ENCODE results near the gene MGAM2.

Gene MGAM2

GRCh38 chr7:142177869-142178268 lies 66.4 kb downstream of the MGAM2 start:
- DNase-seq = no peak
- H3K27ac Mint-ChIP-seq = no peak overlapping the region
- H3K27me3 Mint-ChIP-seq = peaks cover 5% of the 10 kb centered on the region
- H3K4me3 Mint-ChIP-seq = no peak overlapping the region
- no peaks in the 10 kb centered on the region for H3K36me3 Mint-ChIP-seq (ENCODE audit: low read depth)
- no peaks in the 10 kb centered on the region for H3K9me3 Mint-ChIP-seq
- peaks cover 7% of the 10 kb centered on the region for H3K4me1 Mint-ChIP-seq (ENCODE audit: low read depth)

GRCh38 chr7:142180426-142180825 lies 68.9 kb downstream of the MGAM2 start:
- Mint-ChIP-seq H3K27ac (no peak overlapping the region), H3K27me3 (peaks cover 7% of the 10 kb centered on the region), H3K9me3 (no peaks in the 10 kb centered on the region), H3K4me1 (ENCODE audit: low read depth) (peaks cover 7% of the 10 kb centered on the region), H3K4me3 (no peak overlapping the region), H3K36me3 (ENCODE audit: low read depth) (no peaks in the 10 kb centered on the region)
- no peak for DNase-seq

GRCh38 chr7:142181211-142181610 lies 69.7 kb downstream of the MGAM2 start:
- Mint-ChIP-seq H3K36me3 (ENCODE audit: low read depth) (no peaks in the 10 kb centered on the region), H3K4me3 (no peak overlapping the region), H3K9me3 (no peaks in the 10 kb centered on the region), H3K27me3 (peaks cover 7% of the 10 kb centered on the region), H3K4me1 (ENCODE audit: low read depth) (peaks cover 7% of the 10 kb centered on the region), H3K27ac (no peak overlapping the region)
- no peak for DNase-seq

GRCh38 chr7:142181966-142182365 lies 70.4 kb downstream of the MGAM2 start:
- no peak for DNase-seq
- H3K4me3 Mint-ChIP-seq = no peak overlapping the region
- H3K4me1 Mint-ChIP-seq (ENCODE audit: low read depth) = peaks cover 7% of the 10 kb centered on the region
- no peak overlapping the region for H3K27ac Mint-ChIP-seq
- no peaks in the 10 kb centered on the region for H3K36me3 Mint-ChIP-seq (ENCODE audit: low read depth)
- H3K9me3 Mint-ChIP-seq = no peaks in the 10 kb centered on the region
- peaks cover 7% of the 10 kb centered on the region for H3K27me3 Mint-ChIP-seq

- no peak for DNase-seq
- Mint-ChIP-seq H3K27ac (no peak overlapping the region), H3K9me3 (no peaks in the 10 kb centered on the region), H3K36me3 (ENCODE audit: low read depth) (no peaks in the 10 kb centered on the region), H3K27me3 (peaks cover 3% of the 10 kb centered on the region), H3K4me1 (ENCODE audit: low read depth) (peaks cover 5% of the 10 kb centered on the region), H3K4me3 (no peak overlapping the region)
Observed at GRCh38 chr7:142185069-142185468, 73.6 kb downstream of the MGAM2 start.

GRCh38 chr7:142185801-142186200 lies 74.3 kb downstream of the MGAM2 start:
- Mint-ChIP-seq H3K4me1 (ENCODE audit: low read depth) (peaks cover 5% of the 10 kb centered on the region), H3K36me3 (ENCODE audit: low read depth) (no peaks in the 10 kb centered on the region), H3K27me3 (peaks cover 3% of the 10 kb centered on the region), H3K9me3 (no peaks in the 10 kb centered on the region), H3K27ac (no peak overlapping the region), H3K4me3 (no peak overlapping the region)
- no peak for DNase-seq

- Mint-ChIP-seq H3K27ac (no peak overlapping the region), H3K27me3 (peaks cover 3% of the 10 kb centered on the region), H3K4me3 (no peak overlapping the region), H3K36me3 (ENCODE audit: low read depth) (no peaks in the 10 kb centered on the region), H3K4me1 (ENCODE audit: low read depth) (peaks cover 5% of the 10 kb centered on the region), H3K9me3 (no peaks in the 10 kb centered on the region)
- no peak for DNase-seq
Observed at GRCh38 chr7:142188154-142188553, 76.6 kb downstream of the MGAM2 start.

GRCh38 chr7:142188846-142189245 lies 77.3 kb downstream of the MGAM2 start:
- no peak overlapping the region for H3K27ac Mint-ChIP-seq
- no peak for DNase-seq
- peaks cover 3% of the 10 kb centered on the region for H3K27me3 Mint-ChIP-seq
- H3K9me3 Mint-ChIP-seq = no peaks in the 10 kb centered on the region
- H3K4me1 Mint-ChIP-seq (ENCODE audit: low read depth) = peaks cover 5% of the 10 kb centered on the region
- no peaks in the 10 kb centered on the region for H3K36me3 Mint-ChIP-seq (ENCODE audit: low read depth)
- no peak overlapping the region for H3K4me3 Mint-ChIP-seq

GRCh38 chr7:142194201-142194600 lies 82.7 kb downstream of the MGAM2 start:
- Mint-ChIP-seq H3K36me3 (ENCODE audit: low read depth) (no peaks in the 10 kb centered on the region), H3K27me3 (peaks cover 24% of the 10 kb centered on the region), H3K4me1 (ENCODE audit: low read depth) (no peaks in the 10 kb centered on the region), H3K4me3 (no peak overlapping the region), H3K9me3 (no peaks in the 10 kb centered on the region), H3K27ac (no peak overlapping the region)
- no peak for DNase-seq

- Mint-ChIP-seq H3K9me3 (no peaks in the 10 kb centered on the region), H3K4me1 (ENCODE audit: low read depth) (no peaks in the 10 kb centered on the region), H3K27me3 (peaks cover 25% of the 10 kb centered on the region), H3K36me3 (ENCODE audit: low read depth) (no peaks in the 10 kb centered on the region), H3K27ac (no peak overlapping the region), H3K4me3 (no peak overlapping the region)
- DNase-seq = no peak
Observed at GRCh38 chr7:142196066-142196840, 84.7 kb downstream of the MGAM2 start.

GRCh38 chr7:142200206-142200605 lies 88.7 kb downstream of the MGAM2 start:
- Mint-ChIP-seq H3K27ac (no peak overlapping the region), H3K4me1 (ENCODE audit: low read depth) (no peaks in the 10 kb centered on the region), H3K27me3 (peaks cover 30% of the 10 kb centered on the region), H3K9me3 (no peaks in the 10 kb centered on the region), H3K36me3 (ENCODE audit: low read depth) (no peaks in the 10 kb centered on the region), H3K4me3 (no peak overlapping the region)
- no peak for DNase-seq

GRCh38 chr7:142228537-142229104 lies 117.1 kb downstream of the MGAM2 start:
- H3K4me3 Mint-ChIP-seq = no peak overlapping the region
- no peaks in the 10 kb centered on the region for H3K4me1 Mint-ChIP-seq (ENCODE audit: low read depth)
- peaks cover 30% of the 10 kb centered on the region for H3K27me3 Mint-ChIP-seq
- DNase-seq = no peak
- no peaks in the 10 kb centered on the region for H3K9me3 Mint-ChIP-seq
- H3K27ac Mint-ChIP-seq = no peak overlapping the region
- no peaks in the 10 kb centered on the region for H3K36me3 Mint-ChIP-seq (ENCODE audit: low read depth)

- Mint-ChIP-seq H3K4me1 (ENCODE audit: low read depth) (no peaks in the 10 kb centered on the region), H3K27me3 (peaks cover 22% of the 10 kb centered on the region), H3K9me3 (no peaks in the 10 kb centered on the region), H3K36me3 (ENCODE audit: low read depth) (no peaks in the 10 kb centered on the region), H3K4me3 (no peak overlapping the region), H3K27ac (no peak overlapping the region)
- DNase-seq = no peak
Observed at GRCh38 chr7:142231716-142232115, 120.2 kb downstream of the MGAM2 start.

GRCh38 chr7:142240546-142240945 lies 129.0 kb downstream of the MGAM2 start:
- peaks cover 6% of the 10 kb centered on the region for H3K27me3 Mint-ChIP-seq
- no peaks in the 10 kb centered on the region for H3K36me3 Mint-ChIP-seq (ENCODE audit: low read depth)
- no peaks in the 10 kb centered on the region for H3K9me3 Mint-ChIP-seq
- H3K4me1 Mint-ChIP-seq (ENCODE audit: low read depth) = no peaks in the 10 kb centered on the region
- no peak overlapping the region for H3K4me3 Mint-ChIP-seq
- no peak overlapping the region for H3K27ac Mint-ChIP-seq
- DNase-seq = no peak

- no peak overlapping the region for H3K4me3 Mint-ChIP-seq
- H3K9me3 Mint-ChIP-seq = no peaks in the 10 kb centered on the region
- peaks cover 6% of the 10 kb centered on the region for H3K27me3 Mint-ChIP-seq
- no peaks in the 10 kb centered on the region for H3K4me1 Mint-ChIP-seq (ENCODE audit: low read depth)
- no peak overlapping the region for H3K27ac Mint-ChIP-seq
- no peak for DNase-seq
- H3K36me3 Mint-ChIP-seq (ENCODE audit: low read depth) = no peaks in the 10 kb centered on the region
Observed at GRCh38 chr7:142243823-142244222, 132.3 kb downstream of the MGAM2 start.
